ENCODE data around the gene PHACTR3. TPM values are rescaled to one million over a fixed set of nuclear protein-coding genes. Genes with fewer than 3 reads are reported as not detected.

The PHACTR3 gene
- total and polyA plus RNA-seq, 2 experiments from 2014 or later = 0.45 to 0.61 TPM

GRCh38 chr20:59831916-59832270 is 227.6 kb downstream of the PHACTR3 start:
- H3K4me2 ChIP-seq = no peak overlapping the region
- 0 out of 2 replicates have a peak, but pooled peaks cover 5% of the 10 kb centered on the region for H3K27me3 ChIP-seq (ENCODE audit: insufficient read depth)
- no peak for DNase-seq (ENCODE audit: low spot score)
- no peaks in the 10 kb centered on the region for H3K4me1 ChIP-seq (ENCODE audit: insufficient read depth)
- Mint-ChIP-seq H3K4me3 (no peak overlapping the region), H3K36me3 (ENCODE audit: low read depth) (no peaks in the 10 kb centered on the region; the same call in 2 of the 3 replicates), H3K27ac (no peak overlapping the region), H3K4me1 (peaks cover 15% of the 10 kb centered on the region), H3K27me3 (ENCODE audit: insufficient read depth, low read depth, poor library complexity) (peaks cover 20% of the 10 kb centered on the region), H3K9me3 (no peaks in the 10 kb centered on the region; the same call in 2 of the 3 replicates)
- no peaks in the 10 kb centered on the region for H3K36me3 ChIP-seq (ENCODE audit: insufficient read depth)
- ATAC-seq = peak; percentile 16
- TF ChIP-seq STAT1 (IDR thresholded peaks at IDR 0.05; ENCODE audit: unreplicated experiment) (no peak), EZH2phosphoT487 (IDR thresholded peaks at IDR 0.05; ENCODE audit: unreplicated experiment) (no peak), POLR2AphosphoS5 (IDR thresholded peaks at IDR 0.05; ENCODE audit: low read depth) (no peak), ZNF462 (CRISPR knock-in tag; IDR thresholded peaks at IDR 0.05) (no peak), CREB1 (CRISPR knock-in tag; IDR thresholded peaks at IDR 0.05; ENCODE audit: low read depth) (no peak), ZNF331 (CRISPR knock-in tag; IDR thresholded peaks at IDR 0.05; ENCODE audit: low read depth) (no peak), CTCF (conservative IDR thresholded peaks at IDR 0.05; ENCODE audit: low read depth in 2 of 2) (no peak), ETS1 (IDR thresholded peaks at IDR 0.05) (no peak), REST (IDR thresholded peaks at IDR 0.05; ENCODE audit: unreplicated experiment) (no peak), JUNB (IDR thresholded peaks at IDR 0.05; ENCODE audit: unreplicated experiment) (no peak), NANOG (IDR thresholded peaks at IDR 0.05; ENCODE audit: borderline replicate concordance) (no peak), EZH2 (IDR thresholded peaks at IDR 0.05; ENCODE audit: low read depth, unreplicated experiment) (no peak), ZNF114 (CRISPR knock-in tag; IDR thresholded peaks at IDR 0.05) (no peak)
- H4K20me1 ChIP-seq (replicated peaks; ENCODE audit: insufficient read depth) = no peaks in the 10 kb centered on the region
- H3K4me3 ChIP-seq = no peak overlapping the region
- H3K27ac ChIP-seq (ENCODE audit: low read depth) = no peak overlapping the region
- no peaks in the 10 kb centered on the region for H3K79me2 ChIP-seq (replicated peaks; ENCODE audit: insufficient read depth)
- no peaks in the 10 kb centered on the region for H3K9me2 ChIP-seq (ENCODE audit: insufficient read depth)
- H3F3A ChIP-seq (replicated peaks; ENCODE audit: low read depth) = no peaks in the 10 kb centered on the region
- H2AFZ ChIP-seq = no peak overlapping the region
